Fibroblast of peridontal ligament (primary cell): Measurements from ENCODE around the gene DNAJC12.
"Not testable (repeated sequence)": the region's sequence is repeated elsewhere in the genome, so short reads cannot be mapped to it uniquely, and the experiment has no call there.

Experiments used
- DNase-seq: peaks from one replicate; pipeline ENCODE4 v3.0.0-alpha.2; 2010; ENCODE audit errors: extremely low read depth

DNAJC12 gene

GRCh38 chr10:67763499-67764011, 74.4 kb downstream of the DNAJC12 start:
- peak; percentile 61 for DNase-seq

GRCh38 chr10:67762567-67762966, 75.4 kb downstream of the DNAJC12 start:
- not testable (repeated sequence) for DNase-seq

GRCh38 chr10:67760272-67760671, 77.7 kb downstream of the DNAJC12 start:
- DNase-seq, result no peak
